Measurements from ENCODE around the gene SYT11.

Gene SYT11

GRCh38 chr1:155850345-155850744 is 9.0 kb upstream of the SYT11 start:
- ATAC-seq (ENCODE audit: insufficient read depth, low read depth) (no peak), DNase-seq (no peak)
- TF ChIP-seq EZH2 (IDR thresholded peaks at IDR 0.05; ENCODE audit: borderline replicate concordance, low read depth, low read length, severe bottlenecking) (no peak), CTCF (IDR thresholded peaks at IDR 0.05; ENCODE audit: borderline replicate concordance, extremely low read depth, low read length, poor library complexity, severe bottlenecking) (no peak)
- Histone ChIP-seq H3K79me2 (ENCODE audit: insufficient read depth, low read length) (peaks cover 89% of the 10 kb centered on the region), H2AFZ (ENCODE audit: low read depth, low read length) (no peak overlapping the region), H3K27me3 (ENCODE audit: insufficient read depth, low read length, poor library complexity) (no peaks in the 10 kb centered on the region), H3K4me1 (ENCODE audit: insufficient read depth, low read length) (peaks cover 27% of the 10 kb centered on the region), H3K4me3 (ENCODE audit: low read depth in 1 of 2, low read length in 2 of 2) (no peak overlapping the region), H3K4me2 (ENCODE audit: insufficient read depth, low read length) (peak overlapping the region; percentile 29), H3K9me3 (ENCODE audit: insufficient read depth, low read length, severe bottlenecking) (no peaks in the 10 kb centered on the region), H4K20me1 (ENCODE audit: insufficient read depth, low read length) (peaks cover 12% of the 10 kb centered on the region; the same call in 1 of the 2 replicates), H3K36me3 (ENCODE audit: insufficient read depth, low read length) (peaks cover 66% of the 10 kb centered on the region), H3K9ac (ENCODE audit: low read depth, low read length) (no peak overlapping the region), H3K27ac (ENCODE audit: low read length) (no peak overlapping the region)

GRCh38 chr1:155856257-155856974 is 3.0 kb upstream of the SYT11 start:
- no peaks in the 10 kb centered on the region for H3K9me3 ChIP-seq (ENCODE audit: insufficient read depth, low read length, severe bottlenecking)
- H3K27ac ChIP-seq (ENCODE audit: low read length) = peak overlapping the region; percentile 88
- peaks cover 37% of the 10 kb centered on the region for H3K36me3 ChIP-seq (ENCODE audit: insufficient read depth, low read length)
- H3K27me3 ChIP-seq (ENCODE audit: insufficient read depth, low read length, poor library complexity) = no peaks in the 10 kb centered on the region
- ATAC-seq (ENCODE audit: insufficient read depth, low read depth) (no peak), DNase-seq (no peak)
- H3K9ac ChIP-seq (ENCODE audit: low read depth, low read length) = peak overlapping the region; percentile 82
- H3K4me2 ChIP-seq (ENCODE audit: insufficient read depth, low read length) = peak overlapping the region; percentile 84
- peak overlapping the region; percentile 82 for H2AFZ ChIP-seq (ENCODE audit: low read depth, low read length)
- 0 out of 2 replicates have a peak, but pooled peaks cover 6% of the 10 kb centered on the region for H4K20me1 ChIP-seq (ENCODE audit: insufficient read depth, low read length)
- H3K4me3 ChIP-seq (ENCODE audit: low read depth in 1 of 2, low read length in 2 of 2) = peak overlapping the region; percentile 68 to 87
- peaks cover 54% of the 10 kb centered on the region for H3K4me1 ChIP-seq (ENCODE audit: insufficient read depth, low read length)
- peaks cover 63% of the 10 kb centered on the region for H3K79me2 ChIP-seq (ENCODE audit: insufficient read depth, low read length)
- no peak for TF ChIP-seq EZH2 (IDR thresholded peaks at IDR 0.05; ENCODE audit: borderline replicate concordance, low read depth, low read length, severe bottlenecking)
- TF ChIP-seq CTCF (IDR thresholded peaks at IDR 0.05; ENCODE audit: borderline replicate concordance, extremely low read depth, low read length, poor library complexity, severe bottlenecking) = no peak

GRCh38 chr1:155856975-155857930 is 2.1 kb upstream of the SYT11 start, which contains the start of gene GON4L:
Gene GON4L, minus strand, starts transcription at chr1:155857214. Its CDS starts 3,434 bp downstream, at chr1:155853780.
- peak within 1 kb of the TSS; percentile 82 for H3K9ac ChIP-seq (ENCODE audit: low read depth, low read length)
- peak within 1 kb of the TSS; percentile 88 for H3K27ac ChIP-seq (ENCODE audit: low read length)
- peaks cover 52% of the 10 kb centered on the region for H3K4me1 ChIP-seq (ENCODE audit: insufficient read depth, low read length)
- H3K9me3 ChIP-seq (ENCODE audit: insufficient read depth, low read length, severe bottlenecking) = no peaks in the 10 kb centered on the region
- H2AFZ ChIP-seq (ENCODE audit: low read depth, low read length) = peak within 1 kb of the TSS; percentile 82
- peak within 1 kb of the TSS; percentile 68 to 87 for H3K4me3 ChIP-seq (ENCODE audit: low read depth in 1 of 2, low read length in 2 of 2)
- peaks cover 56% of the 10 kb centered on the region for H3K79me2 ChIP-seq (ENCODE audit: insufficient read depth, low read length)
- ATAC-seq (ENCODE audit: insufficient read depth, low read depth) (peak; percentile 86), DNase-seq (peak; percentile 92)
- TF ChIP-seq EZH2 (IDR thresholded peaks at IDR 0.05; ENCODE audit: borderline replicate concordance, low read depth, low read length, severe bottlenecking) (no peak), CTCF (IDR thresholded peaks at IDR 0.05; ENCODE audit: borderline replicate concordance, extremely low read depth, low read length, poor library complexity, severe bottlenecking) (no peak)
- H3K4me2 ChIP-seq (ENCODE audit: insufficient read depth, low read length) = peak within 1 kb of the TSS; percentile 84
- no peaks in the 10 kb centered on the region for H3K27me3 ChIP-seq (ENCODE audit: insufficient read depth, low read length, poor library complexity)
- 0 out of 2 replicates have a peak, but pooled peaks cover 6% of the 10 kb centered on the region for H4K20me1 ChIP-seq (ENCODE audit: insufficient read depth, low read length)
- peaks cover 34% of the 10 kb centered on the region for H3K36me3 ChIP-seq (ENCODE audit: insufficient read depth, low read length)

Data from DND-41 (cell line).